ENCODE data around the gene FBXW8. TPM values are rescaled to one million over a fixed set of nuclear protein-coding genes. Genes with fewer than 3 reads are reported as not detected.

FBXW8 gene
- total and polyA plus RNA-seq, 4 donors, result 1.9 to 7.1 (median 4.9) TPM

- peaks cover 0 to 5% (median 0%) of the 10 kb centered on the region in 4 donors for H3K27me3 ChIP-seq (ENCODE audit: control insufficient read depth in 4 of 4, insufficient read depth in 4 of 4, low read length in 3 of 4)
- H3K9ac ChIP-seq (ENCODE audit: low read depth in 1 of 2, low read length in 2 of 2), result no peak overlapping the region
- DNase-seq (ENCODE audit: low spot score), result peak; percentile 36
- peaks cover 0 to 15% (median 8%) of the 10 kb centered on the region in 4 donors for H3K36me3 ChIP-seq (ENCODE audit: control insufficient read depth in 4 of 4, insufficient read depth in 3 of 4, low read depth in 1 of 4, low read length in 3 of 4)
- H3K4me1 ChIP-seq (ENCODE audit: control insufficient read depth in 4 of 4, insufficient read depth in 4 of 4, low read length in 3 of 4), result no peaks in the 10 kb centered on the region
- no peak overlapping the region for H3K27ac ChIP-seq (ENCODE audit: low read depth in 1 of 2, low read length in 2 of 2)
- no peaks in the 10 kb centered on the region for H3K9me3 ChIP-seq (ENCODE audit: control insufficient read depth in 4 of 4, low read length in 3 of 4)
- no peak for TF ChIP-seq HNF4G (IDR thresholded peaks at IDR 0.05)
- no peak for TF ChIP-seq TAF1 (conservative IDR thresholded peaks at IDR 0.05)
- no peak overlapping the region for H3K4me3 ChIP-seq (ENCODE audit: low read depth in 1 of 3, low read length in 3 of 3)
- WGBS, result 33% methylated on average over 34 of the region's 34 CpGs
These were observed 122.0 kb downstream of the FBXW8 start for GRCh38 chr12:117032593-117033381.

DNA sequence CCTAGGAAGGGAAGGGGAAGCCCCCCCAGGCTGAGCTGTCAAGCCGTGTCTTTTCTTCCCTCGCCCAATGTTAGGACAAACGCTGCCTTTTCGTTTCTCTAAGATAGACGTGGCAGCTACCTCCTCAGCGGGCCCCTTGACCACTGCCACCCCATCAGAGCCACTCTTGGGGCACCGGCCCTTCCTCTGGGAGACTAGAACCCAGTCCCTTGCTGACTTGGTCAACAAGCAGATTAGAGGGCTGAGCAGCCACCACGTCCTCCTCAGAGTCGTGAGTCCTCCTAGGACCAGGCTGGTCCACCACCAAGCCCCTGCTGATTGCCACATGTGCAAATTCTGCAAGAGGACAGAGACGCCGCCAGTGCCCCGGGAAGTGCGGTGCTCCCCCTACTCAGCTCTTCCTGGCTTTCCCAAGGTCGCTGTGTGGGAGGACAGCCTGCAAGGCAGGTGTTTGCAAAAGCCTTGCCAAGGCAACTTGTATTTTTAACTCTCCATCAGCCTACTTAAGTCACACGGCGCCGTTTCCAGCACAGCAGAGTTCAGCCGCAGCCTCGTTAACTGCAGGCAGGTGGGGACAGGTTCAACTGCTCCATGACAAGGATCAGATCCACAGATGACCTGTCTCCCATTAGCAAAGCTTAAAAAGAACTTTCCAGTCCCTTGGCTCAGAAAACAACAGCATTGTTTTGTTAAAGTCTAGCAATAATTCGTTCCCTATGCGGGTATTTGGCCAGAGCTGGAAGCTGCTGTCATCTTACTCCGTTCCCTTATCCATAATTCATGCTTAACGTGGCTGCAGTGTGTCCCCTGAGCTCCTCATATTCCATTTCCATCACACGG is 122.9 kb downstream of the FBXW8 start:
- WGBS, result 49% methylated on average over 24 of the region's 24 CpGs
- no peak for TF ChIP-seq FOXA1 (IDR thresholded peaks at IDR 0.05)
- TF ChIP-seq NR2F2 (IDR thresholded peaks at IDR 0.05), result no peak
- no peak for TF ChIP-seq RXRA (IDR thresholded peaks at IDR 0.05)
- TF ChIP-seq JUND (IDR thresholded peaks at IDR 0.05), result no peak
- TF ChIP-seq ATF3 (IDR thresholded peaks at IDR 0.05), result no peak
- no peak for TF ChIP-seq YY1 (IDR thresholded peaks at IDR 0.05)
- TF ChIP-seq, protein P1, sequence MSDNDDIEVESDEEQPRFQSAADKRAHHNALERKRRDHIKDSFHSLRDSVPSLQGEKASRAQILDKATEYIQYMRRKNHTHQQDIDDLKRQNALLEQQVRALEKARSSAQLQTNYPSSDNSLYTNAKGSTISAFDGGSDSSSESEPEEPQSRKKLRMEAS (IDR thresholded peaks at IDR 0.05), result no peak
- TF ChIP-seq REST (IDR thresholded peaks at IDR 0.05), result no peak
- TF ChIP-seq FOXA2 (IDR thresholded peaks at IDR 0.05), result no peak
- no peak for TF ChIP-seq HNF4A (conservative IDR thresholded peaks at IDR 0.05)
- no peak for TF ChIP-seq CTCF (IDR thresholded peaks at IDR 0.05; ENCODE audit: low read depth, low read length, missing input control)
- TF ChIP-seq, protein P2, sequence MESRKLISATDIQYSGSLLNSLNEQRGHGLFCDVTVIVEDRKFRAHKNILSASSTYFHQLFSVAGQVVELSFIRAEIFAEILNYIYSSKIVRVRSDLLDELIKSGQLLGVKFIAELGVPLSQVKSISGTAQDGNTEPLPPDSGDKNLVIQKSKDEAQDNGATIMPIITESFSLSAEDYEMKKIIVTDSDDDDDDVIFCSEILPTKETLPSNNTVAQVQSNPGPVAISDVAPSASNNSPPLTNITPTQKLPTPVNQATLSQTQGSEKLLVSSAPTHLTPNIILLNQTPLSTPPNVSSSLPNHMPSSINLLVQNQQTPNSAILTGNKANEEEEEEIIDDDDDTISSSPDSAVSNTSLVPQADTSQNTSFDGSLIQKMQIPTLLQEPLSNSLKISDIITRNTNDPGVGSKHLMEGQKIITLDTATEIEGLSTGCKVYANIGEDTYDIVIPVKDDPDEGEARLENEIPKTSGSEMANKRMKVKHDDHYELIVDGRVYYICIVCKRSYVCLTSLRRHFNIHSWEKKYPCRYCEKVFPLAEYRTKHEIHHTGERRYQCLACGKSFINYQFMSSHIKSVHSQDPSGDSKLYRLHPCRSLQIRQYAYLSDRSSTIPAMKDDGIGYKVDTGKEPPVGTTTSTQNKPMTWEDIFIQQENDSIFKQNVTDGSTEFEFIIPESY (IDR thresholded peaks at IDR 0.05), result no peak
- TF ChIP-seq RAD21 (IDR thresholded peaks at IDR 0.05), result no peak
- no peak for TF ChIP-seq EGR1 (IDR thresholded peaks at IDR 0.05; ENCODE audit: low read depth in 2 of 2)
- no peak for TF ChIP-seq GABPA (IDR thresholded peaks at IDR 0.05 in 1 of 2, conservative IDR thresholded peaks at IDR 0.05 in 1 of 2)
- no peak for TF ChIP-seq SP1 (IDR thresholded peaks at IDR 0.05)
- DNase-seq (ENCODE audit: low spot score), result peak; percentile 35
- Histone ChIP-seq H3K27ac (ENCODE audit: low read depth in 1 of 2, low read length in 2 of 2) (no peak overlapping the region), H3K9me3 (ENCODE audit: control insufficient read depth in 4 of 4, low read length in 3 of 4) (no peaks in the 10 kb centered on the region), H3K27me3 (ENCODE audit: control insufficient read depth in 4 of 4, insufficient read depth in 4 of 4, low read length in 3 of 4) (peaks cover 0 to 5% (median 0%) of the 10 kb centered on the region in 4 donors), H3K9ac (ENCODE audit: low read depth in 1 of 2, low read length in 2 of 2) (no peak overlapping the region), H3K4me1 (ENCODE audit: control insufficient read depth in 4 of 4, insufficient read depth in 4 of 4, low read length in 3 of 4) (no peaks in the 10 kb centered on the region), H3K36me3 (ENCODE audit: control insufficient read depth in 4 of 4, insufficient read depth in 3 of 4, low read depth in 1 of 4, low read length in 3 of 4) (peaks cover 0 to 9% (median 4%) of the 10 kb centered on the region in 4 donors), H3K4me3 (ENCODE audit: low read depth in 1 of 3, low read length in 3 of 3) (no peak overlapping the region)

Measured in liver (tissue), 9 donors.